GM18526 (cell line): Measurements from ENCODE around the gene POLE3.

ENCODE experiments used
- POLR2A ChIP-seq: IDR thresholded peaks from 3 replicates; pipeline ENCODE4 v1.6.1; 2011; ENCODE audit not compliant: insufficient read length; ENCODE audit errors: extremely low read depth

Gene POLE3

DNA sequence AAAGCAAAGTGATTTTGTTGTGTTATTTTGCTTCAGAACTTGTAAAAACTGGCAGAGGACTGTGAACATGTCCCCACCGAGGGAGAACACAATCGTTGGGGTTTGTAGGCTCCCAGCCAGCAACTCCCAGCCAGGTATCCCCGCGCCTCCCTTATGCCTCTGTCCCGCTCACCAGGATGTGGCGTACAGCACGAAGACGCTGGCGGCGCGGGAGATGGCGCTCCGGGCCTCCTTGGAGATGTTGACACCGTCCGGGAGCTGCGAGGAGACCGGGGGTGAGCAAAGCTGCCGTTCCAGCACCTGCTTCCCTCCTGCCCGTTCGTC is 630 bp downstream of the POLE3 start:
- TF ChIP-seq POLR2A = no peak

DNA sequence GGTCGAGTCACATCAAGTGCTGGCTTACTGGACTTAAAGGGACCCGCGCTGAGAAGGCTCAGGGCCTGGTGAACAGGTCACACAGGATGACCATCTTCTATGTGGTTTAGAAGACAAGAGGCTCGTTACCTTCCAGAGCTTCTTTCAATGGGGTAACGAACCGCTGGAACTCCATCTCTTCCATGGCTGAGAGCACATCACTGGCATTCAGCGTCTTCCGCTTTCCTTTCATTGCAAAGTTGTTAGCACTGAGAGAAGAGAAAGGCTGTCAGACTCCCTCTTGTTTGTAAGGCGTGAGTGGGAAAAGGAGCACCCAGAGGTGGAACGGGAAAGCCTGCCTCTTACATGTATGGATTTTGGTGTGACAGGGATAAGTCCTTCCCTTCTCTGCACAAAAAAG is 994 bp downstream of the POLE3 start:
- TF ChIP-seq POLR2A = no peak

DNA sequence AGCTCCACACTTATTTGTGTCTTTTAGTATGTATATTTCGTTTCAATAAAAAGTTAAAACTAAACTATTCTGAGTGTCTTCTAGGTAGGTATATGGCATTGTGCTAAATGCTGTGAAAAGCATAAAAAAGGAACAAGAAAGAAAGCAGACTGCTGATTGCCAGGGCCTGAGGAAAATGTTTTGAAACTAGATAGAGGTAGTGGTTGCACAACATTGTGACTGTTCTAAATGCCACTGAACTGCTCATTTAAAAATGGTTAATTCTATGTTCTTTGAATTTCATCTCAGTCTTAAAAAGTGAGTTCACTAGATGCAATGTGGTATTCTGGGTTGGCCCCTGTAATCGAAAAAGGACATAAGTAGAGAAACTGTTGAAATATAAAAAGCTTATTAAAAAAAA is 6.8 kb downstream of the POLE3 start:
- TF ChIP-seq POLR2A = no peak

DNA sequence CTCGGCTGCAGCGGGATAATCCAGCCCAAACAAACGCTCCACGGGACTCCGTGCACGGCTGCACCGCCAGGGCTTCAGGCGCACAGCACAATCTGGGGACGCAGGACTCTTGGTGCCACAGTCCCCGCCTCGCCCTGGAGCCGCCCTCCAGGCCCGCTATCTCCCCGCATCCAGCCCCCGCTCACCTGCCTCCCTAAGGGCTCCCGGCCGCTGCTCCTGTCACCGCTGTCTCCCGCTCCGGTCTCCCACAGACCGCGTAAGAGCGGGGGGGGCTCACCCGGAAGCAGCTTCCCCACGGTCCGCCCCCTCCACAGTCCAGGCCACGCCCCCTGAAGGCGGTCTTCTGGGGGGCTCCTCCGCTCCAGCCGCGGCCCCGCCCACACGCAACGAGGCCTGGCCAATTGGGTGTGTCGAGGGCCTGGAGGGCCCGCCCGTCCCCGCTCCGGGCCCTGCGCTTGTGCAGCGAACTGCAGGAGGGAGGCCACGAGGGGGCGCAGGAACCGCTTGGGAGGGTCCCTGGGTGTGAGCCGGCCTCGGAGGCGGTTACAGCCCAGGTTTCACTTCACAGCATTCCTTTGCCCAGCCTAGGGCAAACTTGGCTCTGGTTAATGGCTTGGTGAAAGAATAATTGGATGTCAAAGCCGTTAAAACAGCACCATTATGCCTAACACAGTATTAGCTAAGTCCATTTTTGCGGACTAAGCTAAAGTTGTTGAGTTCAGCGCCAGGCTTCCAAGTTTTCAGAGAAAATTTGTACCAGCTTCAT is 9.3 kb downstream of the POLE3 start, which contains the start of gene ALAD:
Gene ALAD (minus strand): TSS at position 258 of the 766 bp plus-strand sequence. CDS start 7,725 bp downstream, outside the sequence.
- peak; percentile 70 for TF ChIP-seq POLR2A

DNA sequence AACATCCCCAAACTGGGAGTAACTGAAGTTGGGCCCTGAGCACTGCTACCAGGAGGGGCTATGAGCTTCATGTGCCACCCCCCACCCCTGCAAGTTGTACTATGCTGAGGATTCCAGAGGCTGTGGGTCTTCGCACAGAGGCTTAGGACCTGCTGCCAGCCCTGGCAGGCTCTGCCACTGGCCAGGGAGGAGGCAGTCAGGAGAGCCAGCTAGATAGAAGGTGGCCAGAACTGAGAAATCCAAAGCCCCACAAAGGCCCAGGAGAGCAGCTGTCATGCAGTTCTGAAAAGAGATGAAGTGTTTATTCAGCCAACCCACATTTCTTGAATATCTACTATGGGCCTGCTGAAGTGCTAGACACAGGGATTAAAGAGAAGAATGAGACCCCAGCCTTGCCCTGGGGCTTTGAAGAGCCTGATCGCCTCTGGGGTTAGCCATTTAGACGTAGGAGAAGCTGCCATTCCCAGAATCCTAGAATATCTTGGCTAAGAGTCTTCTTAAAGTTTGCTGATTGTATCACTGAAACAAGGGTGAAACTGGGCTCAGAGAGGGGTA is 10.8 kb downstream of the POLE3 start:
- no peak for TF ChIP-seq POLR2A

DNA sequence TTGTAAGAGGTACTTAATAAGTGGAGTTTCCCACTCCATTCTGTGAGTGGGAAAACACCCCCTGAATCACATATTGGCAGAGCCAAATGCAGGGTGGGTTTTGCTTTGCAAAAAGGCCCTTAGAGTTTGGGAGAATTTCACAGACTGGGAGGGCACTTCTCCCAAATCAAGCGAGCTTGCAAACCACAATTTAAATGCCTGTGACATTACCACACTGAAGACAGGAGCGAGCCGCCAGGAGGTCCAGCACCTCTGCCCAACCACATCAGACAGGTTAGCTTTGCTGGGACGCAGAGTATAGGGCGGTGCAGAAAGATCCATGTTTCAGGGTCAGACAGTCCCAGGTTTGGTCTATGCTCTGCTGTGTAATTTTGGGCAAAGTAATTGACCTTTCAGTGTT is 11.7 kb downstream of the POLE3 start:
- no peak for TF ChIP-seq POLR2A

DNA sequence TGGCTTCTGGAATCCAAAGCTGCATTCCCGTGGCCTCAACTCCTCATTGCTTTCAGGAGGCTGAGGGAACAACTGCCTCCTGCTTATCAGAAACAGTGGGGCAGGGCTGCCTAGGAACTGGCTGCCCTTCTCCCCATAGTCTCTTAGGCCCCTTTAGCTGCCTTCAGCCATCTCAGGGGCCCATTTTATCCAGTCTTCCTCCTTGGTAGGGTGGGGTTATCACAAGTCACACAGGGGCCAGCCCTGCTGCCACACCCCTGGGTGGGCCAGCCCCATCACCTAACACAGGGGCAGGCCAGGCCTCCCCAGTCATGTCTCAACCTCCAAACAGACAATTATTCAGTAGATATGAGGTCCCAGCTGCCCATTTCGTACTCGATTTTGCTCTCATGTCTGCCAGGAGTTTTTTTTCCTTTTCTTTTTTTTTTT is 13.3 kb downstream of the POLE3 start:
- no peak for TF ChIP-seq POLR2A

DNA sequence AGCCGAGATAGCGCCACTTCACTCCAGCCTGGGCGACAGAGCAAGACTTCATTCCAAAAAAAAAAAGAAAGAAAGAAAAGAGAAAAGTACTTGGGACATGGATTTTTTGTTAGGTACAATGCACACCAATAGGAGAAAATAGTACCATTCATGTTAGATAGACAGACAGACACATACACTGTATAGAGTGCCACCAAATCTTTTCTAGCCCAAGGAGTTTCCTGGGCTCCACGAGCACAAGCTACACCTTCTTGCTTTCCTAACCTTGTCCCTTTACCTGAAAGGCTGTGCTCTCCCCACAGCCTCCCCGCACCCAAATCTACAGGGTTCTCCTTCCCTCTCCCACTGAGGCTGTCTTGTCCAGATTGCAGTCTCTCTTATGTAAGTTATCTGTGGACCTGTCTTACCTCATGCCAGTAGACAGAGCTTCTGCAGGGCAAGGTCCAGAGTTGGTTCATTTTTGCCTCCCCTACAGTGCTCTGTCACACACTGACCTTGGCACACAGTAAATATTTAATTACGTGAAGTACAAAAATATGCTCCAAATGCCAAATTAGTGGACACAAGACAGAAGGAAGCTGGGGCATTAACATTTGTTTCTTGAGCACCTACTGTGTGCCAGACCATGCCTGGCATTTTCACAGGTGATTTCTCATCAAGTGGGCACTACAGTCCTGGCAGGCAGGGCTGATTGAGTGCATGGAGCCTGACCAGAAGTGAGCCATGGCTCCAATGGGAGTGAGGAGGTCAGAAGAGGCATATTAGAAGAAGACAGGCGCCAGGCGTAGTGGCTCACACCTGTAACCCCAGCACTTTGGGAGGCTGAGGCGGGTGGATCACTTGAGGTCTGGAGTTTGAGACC is 15.2 kb downstream of the POLE3 start:
- TF ChIP-seq POLR2A = no peak

DNA sequence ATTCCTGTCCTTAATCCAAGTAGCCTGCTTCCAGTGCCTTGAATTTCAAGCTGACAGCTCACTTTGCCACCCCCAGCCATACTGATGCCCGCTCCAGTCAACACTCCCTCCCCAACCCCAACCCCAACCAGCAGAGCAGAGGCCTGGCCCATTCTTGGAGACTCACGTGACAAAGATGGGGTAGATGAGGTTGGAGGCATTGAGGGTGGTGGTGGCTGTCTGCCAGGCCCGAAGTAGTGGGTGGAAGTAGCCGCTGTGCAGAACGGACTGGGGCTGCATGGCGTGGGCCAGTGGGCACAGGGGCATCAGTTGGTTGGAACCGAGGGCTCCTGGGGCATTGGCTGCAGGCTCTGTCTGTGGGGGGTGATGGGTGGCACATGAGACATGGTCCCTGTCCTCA is 17.2 kb downstream of the POLE3 start:
- TF ChIP-seq POLR2A = no peak

DNA sequence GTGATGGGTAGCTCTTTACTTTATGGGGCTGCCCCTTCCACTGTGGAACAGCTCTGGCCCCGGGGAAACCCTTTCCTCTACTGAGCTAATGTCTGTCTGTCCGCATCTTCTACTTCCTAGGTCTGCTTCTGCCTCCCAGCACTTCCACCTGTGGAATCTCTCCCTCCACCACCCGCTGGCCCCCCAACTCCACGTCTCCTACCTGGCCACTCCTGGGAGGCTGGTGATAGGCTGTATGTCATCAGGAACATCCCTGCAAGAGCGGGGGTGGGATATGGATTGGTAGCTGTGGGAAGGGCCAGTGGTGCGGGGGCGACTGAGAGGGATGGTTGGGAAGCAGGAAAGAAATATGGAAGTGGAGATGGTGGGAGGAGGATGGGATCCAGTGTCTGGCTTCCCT is 18.6 kb downstream of the POLE3 start:
- TF ChIP-seq POLR2A = no peak

DNA sequence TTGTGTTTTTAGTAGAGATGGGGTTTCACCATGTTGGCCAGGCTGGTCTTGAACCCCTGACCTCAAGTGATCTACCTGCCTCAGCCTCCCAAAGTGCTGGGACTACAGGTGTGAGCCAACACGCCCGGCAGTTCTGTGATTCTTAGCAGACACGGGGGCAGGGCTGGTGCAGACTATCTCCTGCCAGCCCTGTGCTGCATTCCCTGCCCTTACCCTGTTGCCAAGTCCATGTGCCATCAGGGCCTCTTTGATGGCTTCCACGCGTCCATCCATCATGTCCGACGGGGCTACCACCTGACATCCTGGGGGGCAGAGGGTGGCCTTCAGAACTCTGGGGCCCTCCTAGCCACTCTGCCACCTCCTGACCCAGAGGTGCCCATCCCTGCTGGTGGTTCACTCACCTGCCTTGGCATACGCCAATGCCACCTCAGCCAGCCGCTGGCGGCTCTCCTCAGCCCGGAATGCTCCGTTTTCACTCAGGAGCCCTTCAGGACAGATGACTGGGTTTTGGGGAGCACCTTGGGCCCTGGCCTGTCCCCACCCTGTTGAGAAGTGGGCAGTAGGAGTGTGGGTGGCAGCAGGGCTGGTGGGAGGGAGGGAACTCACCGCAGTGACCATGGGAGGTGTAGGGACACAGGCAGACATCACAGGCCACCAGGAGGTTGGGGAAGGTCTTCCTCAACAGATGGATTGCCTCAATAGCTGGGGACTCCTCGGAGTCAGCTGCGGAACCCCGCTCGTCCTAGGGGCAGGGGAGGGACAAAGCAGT is 20.1 kb downstream of the POLE3 start:
- no peak for TF ChIP-seq POLR2A

DNA sequence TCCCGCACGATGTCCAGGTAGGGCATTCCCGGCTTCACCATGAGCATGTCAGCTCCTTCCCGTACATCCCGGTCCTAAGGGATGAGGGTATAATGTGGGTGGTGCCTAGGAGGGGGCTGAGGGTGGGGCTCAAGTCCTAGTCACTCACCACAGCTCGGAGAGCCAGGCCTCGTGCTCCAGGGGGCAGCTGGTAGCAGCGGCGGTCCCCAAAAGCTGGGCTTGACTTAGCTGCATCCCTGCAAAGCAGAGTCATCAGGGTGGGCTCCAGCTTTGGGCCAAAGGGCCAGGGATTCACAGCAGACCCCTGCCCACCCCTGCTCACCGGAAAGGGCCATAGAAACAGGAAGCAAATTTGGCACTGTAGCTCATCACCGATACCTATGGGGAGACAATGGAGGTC is 21.0 kb downstream of the POLE3 start:
- no peak for TF ChIP-seq POLR2A

DNA sequence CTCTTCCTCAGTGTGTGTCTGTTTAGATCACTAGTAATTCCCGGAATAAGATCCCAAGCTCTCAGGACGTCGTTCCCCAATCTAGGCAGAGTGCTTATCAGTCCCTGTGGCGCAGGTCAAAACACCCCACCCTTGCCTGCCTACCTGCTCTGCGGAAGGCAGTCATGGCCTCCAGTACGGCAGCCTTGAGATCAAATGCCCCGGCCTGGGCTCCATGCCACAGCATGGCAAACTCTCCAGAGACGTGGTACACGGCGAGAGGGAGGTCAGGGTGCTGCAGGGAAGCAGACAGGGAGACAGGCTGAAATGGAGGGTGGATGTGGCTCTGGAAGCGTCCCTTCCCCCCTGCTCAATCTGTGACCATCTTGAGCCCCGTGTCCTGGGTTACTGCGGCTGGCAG is 21.6 kb downstream of the POLE3 start:
- TF ChIP-seq POLR2A = no peak

DNA sequence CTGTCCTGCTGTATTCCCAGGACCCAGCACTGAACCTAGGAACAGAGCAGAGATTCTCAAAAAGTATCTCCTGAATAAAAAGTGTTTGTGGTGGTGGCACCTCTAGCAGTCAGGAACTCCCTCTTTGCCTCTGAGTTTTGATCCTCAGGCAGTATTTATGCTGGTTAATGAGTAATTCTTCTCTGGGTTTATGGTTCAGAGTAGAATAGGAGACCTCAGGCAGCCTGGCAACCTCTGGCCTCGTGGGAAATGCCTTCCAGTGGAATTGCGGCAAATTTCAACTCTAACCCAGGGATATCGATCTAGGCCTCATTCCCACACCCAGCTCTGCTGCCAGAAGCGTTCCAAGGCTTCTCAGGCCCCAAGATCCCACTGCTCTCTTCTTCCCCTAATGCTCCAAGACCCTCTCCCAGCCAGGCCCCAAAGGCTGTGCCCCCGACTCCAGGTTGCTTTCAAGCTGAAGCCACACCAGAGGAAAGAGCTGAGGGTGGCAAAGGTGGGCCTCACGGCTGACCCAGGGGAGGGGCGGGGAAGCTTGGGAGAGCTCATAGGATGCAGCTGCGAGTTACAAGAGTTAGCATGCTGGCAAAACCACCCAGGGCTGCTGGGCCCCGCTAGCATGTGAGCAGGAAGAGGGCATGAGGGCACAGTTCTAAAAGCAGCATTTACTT is 22.8 kb downstream of the POLE3 start:
- no peak for TF ChIP-seq POLR2A
